H9 (cell line): Measurements from ENCODE around the gene POF1B. TPM values are rescaled to one million over a fixed set of nuclear protein-coding genes. Genes with fewer than 3 reads are reported as not detected.
A peak's percentile ranks its signal among the peaks of the same experiment; 100 is the strongest.
"Not testable (repeated sequence)": the region's sequence is repeated elsewhere in the genome, so short reads cannot be mapped to it uniquely, and the experiment has no call there.

Experiments
- DNase-seq: peaks from one replicate; pipeline ENCODE4 v3.0.0-alpha.2; 2017
- H2AFZ ChIP-seq: one replicate; pipeline ENCODE4 v1.6.1; 2013; ENCODE audit warnings: mild to moderate bottlenecking, low read length, control low read depth, moderate library complexity
- H2AK5ac ChIP-seq: 2 replicates; pipeline ENCODE4 v1.6.1; 2013; ENCODE audit warnings: low read length, control low read depth, mixed read lengths; ENCODE audit not compliant: insufficient read length
- H2BK120ac ChIP-seq: one replicate; pipeline ENCODE4 v1.6.1; 2013; ENCODE audit warnings: low read depth, mild to moderate bottlenecking, low read length, control low read depth, inconsistent platforms; ENCODE audit not compliant: poor library complexity, severe bottlenecking
- H2BK12ac ChIP-seq: 2 replicates; pipeline ENCODE4 v1.6.1; 2013; ENCODE audit warnings: low read length, control low read depth, mixed read lengths, low read depth; ENCODE audit not compliant: insufficient read length
- H2BK15ac ChIP-seq: 2 replicates; pipeline ENCODE4 v1.6.1; 2013; ENCODE audit warnings: low read depth, low read length, control low read depth
- H2BK20ac ChIP-seq: one replicate; pipeline ENCODE4 v1.6.1; 2013; ENCODE audit warnings: low read depth, mild to moderate bottlenecking, low read length, control low read depth, inconsistent platforms; ENCODE audit not compliant: poor library complexity, severe bottlenecking
- H2BK5ac ChIP-seq: 2 replicates; pipeline ENCODE4 v1.6.1; 2013; ENCODE audit warnings: low read length, control low read depth, mixed read lengths; ENCODE audit not compliant: insufficient read length
- H3K14ac ChIP-seq: 2 replicates; pipeline ENCODE4 v1.6.1; 2013; ENCODE audit warnings: low read length, control low read depth; ENCODE audit not compliant: insufficient read depth
- H3K18ac ChIP-seq: 2 replicates; pipeline ENCODE4 v1.6.1; 2013; ENCODE audit warnings: low read depth, mild to moderate bottlenecking, mixed read lengths, low read length, control low read depth; ENCODE audit not compliant: insufficient read length
- H3K23ac ChIP-seq: 2 replicates; pipeline ENCODE4 v1.6.1; 2013; ENCODE audit warnings: low read length, control low read depth, mixed read lengths, low read depth; ENCODE audit not compliant: insufficient read length
- H3K23me2 ChIP-seq: 2 replicates; pipeline ENCODE4 v1.6.1; 2013; ENCODE audit warnings: low read depth, mild to moderate bottlenecking, mixed read lengths, low read length, control low read depth; ENCODE audit not compliant: insufficient read length, poor library complexity, severe bottlenecking
- H3K27ac ChIP-seq: 2 replicates; pipeline ENCODE4 v1.5.1; 2013; ENCODE audit warnings: low read length, control low read depth, mixed read lengths, low read depth; ENCODE audit not compliant: insufficient read length
- H3K27me3 ChIP-seq: 2 replicates; pipeline ENCODE4 v1.6.1; 2013; ENCODE audit warnings: low read length, control low read depth, inconsistent platforms; ENCODE audit not compliant: insufficient read depth
- H3K4ac ChIP-seq: 2 replicates; pipeline ENCODE4 v1.6.1; 2013; ENCODE audit warnings: low read depth, mild to moderate bottlenecking, control low read depth, inconsistent platforms, low read length, moderate library complexity
- H3K4me1 ChIP-seq: 2 replicates; pipeline ENCODE4 v1.6.1; 2013; ENCODE audit warnings: low read length, control low read depth, inconsistent platforms; ENCODE audit not compliant: insufficient read depth
- H3K4me2 ChIP-seq: 2 replicates; pipeline ENCODE4 v1.6.1; 2013; ENCODE audit warnings: low read length, control low read depth, mixed read lengths; ENCODE audit not compliant: insufficient read length, insufficient read depth
- H3K56ac ChIP-seq: 2 replicates; pipeline ENCODE4 v1.6.1; 2013; ENCODE audit warnings: low read depth, mild to moderate bottlenecking, mixed read lengths, low read length, control low read depth; ENCODE audit not compliant: insufficient read length
- H3K79me1 ChIP-seq: 2 replicates; pipeline ENCODE4 v1.6.1; 2013; ENCODE audit warnings: low read depth, mild to moderate bottlenecking, moderate library complexity, low read length, control low read depth, inconsistent platforms; ENCODE audit not compliant: insufficient read depth, poor library complexity, severe bottlenecking
- H3K79me2 ChIP-seq: 2 replicates; pipeline ENCODE4 v1.6.1; 2013; ENCODE audit warnings: low read length, control low read depth, inconsistent platforms; ENCODE audit not compliant: insufficient read depth
- H3K9ac ChIP-seq: 2 replicates; pipeline ENCODE4 v1.6.1; 2013; ENCODE audit warnings: low read length, control low read depth, mixed read lengths; ENCODE audit not compliant: insufficient read length; ENCODE audit errors: extremely low read depth
- H3K9me3 ChIP-seq: one replicate; pipeline ENCODE4 v1.6.1; 2013; ENCODE audit warnings: low read depth, low read length, inconsistent platforms; ENCODE audit not compliant: control insufficient read depth
- H3T11ph ChIP-seq: one replicate; pipeline ENCODE4 v1.6.1; 2013; ENCODE audit warnings: mild to moderate bottlenecking, low read length, control low read depth, inconsistent platforms
- H4K20me1 ChIP-seq: one replicate; pipeline ENCODE4 v1.6.1; 2013; ENCODE audit not compliant: control insufficient read depth, insufficient read length, insufficient read depth
- H4K5ac ChIP-seq: 2 replicates; pipeline ENCODE4 v1.6.1; 2013; ENCODE audit warnings: low read depth, mild to moderate bottlenecking, mixed read lengths, low read length, control low read depth; ENCODE audit not compliant: insufficient read length
- H4K8ac ChIP-seq: replicated peaks from 2 replicates; pipeline ENCODE4 v1.6.1; 2013; ENCODE audit warnings: low read length, control low read depth, mixed read lengths, low read depth; ENCODE audit not compliant: insufficient read length
- H4K91ac ChIP-seq: 2 replicates; pipeline ENCODE4 v1.6.1; 2013; ENCODE audit warnings: low read depth, mild to moderate bottlenecking, moderate library complexity, mixed read lengths, low read length, control low read depth; ENCODE audit not compliant: insufficient read length
- H3K27ac Mint-ChIP-seq, 3 experiments: 2 replicates in 2 of 3; 3 replicates in 1 of 3; pipeline ENCODE4 v1.8.0; 2020 to 2021; ENCODE audit warnings: mixed read lengths in 3 of 3, mild to moderate bottlenecking in 1 of 3, moderate library complexity in 1 of 3
- H3K27me3 Mint-ChIP-seq: 2 replicates; pipeline ENCODE4 v1.8.0; 2021; ENCODE audit warnings: low read depth, mild to moderate bottlenecking, moderate library complexity, mixed read lengths
- H3K36me3 Mint-ChIP-seq, 3 experiments: 2 replicates in 2 of 3; 3 replicates in 1 of 3; pipeline ENCODE4 v1.8.0; 2020 to 2021; ENCODE audit warnings: low read depth in 3 of 3, mixed read lengths in 3 of 3; ENCODE audit not compliant: insufficient read depth in 1 of 3
- H3K4me1 Mint-ChIP-seq, 2 experiments: 2 replicates each; pipeline ENCODE4 v1.8.0; 2020; ENCODE audit warnings: mixed read lengths in 2 of 2
- H3K4me3 Mint-ChIP-seq, 2 experiments: 2 replicates in 1 of 2; 3 replicates in 1 of 2; pipeline ENCODE4 v1.8.0; 2020 to 2021; ENCODE audit warnings: mild to moderate bottlenecking in 2 of 2, mixed read lengths in 2 of 2, moderate library complexity in 1 of 2
- H3K9me3 Mint-ChIP-seq, 2 experiments: 2 replicates in 1 of 2; 3 replicates in 1 of 2; pipeline ENCODE4 v1.8.0; 2020; ENCODE audit warnings: mild to moderate bottlenecking in 2 of 2, mixed read lengths in 2 of 2, moderate library complexity in 1 of 2
- CTCF ChIP-seq: fragments of 200-600 bp; sonication (generic); conservative IDR thresholded peaks from 3 replicates; pipeline ENCODE4 v1.8.0; 2021; ENCODE audit warnings: antibody characterized with exemption, mild to moderate bottlenecking
- WGBS: extraction: QIAGEN DNeasy Blood & Tissue Kit; methylation state at CpG from one replicate; pipeline ENCODE4 v1.1.7; 2013; ENCODE audit warnings: missing lambda C conversion rate, low lambda C conversion rate, mixed read lengths; ENCODE audit not compliant: insufficient read length; ENCODE audit errors: extremely low coverage; 5-methylcytosine and 5-hydroxymethylcytosine counted together
- total RNA-seq: library from RNA; stranded (reverse); gene quantifications from 2 replicates; pipeline ENCODE4 v1.2.1, GENCODE V29; 2021

Gene POF1B
- total RNA-seq, 1 experiment from 2014 or later, result not detected

GRCh38 chrX:85326234-85327059 lies 53.0 kb downstream of the POF1B start:
- no peaks in the 10 kb centered on the region for H3K23me2 ChIP-seq

GRCh38 chrX:85311348-85311747 lies 68.1 kb downstream of the POF1B start:
- H4K91ac ChIP-seq, H3K27me3 ChIP-seq, H2BK120ac ChIP-seq, H3K4me1 Mint-ChIP-seq, H2BK5ac ChIP-seq, H3K23me2 ChIP-seq, H3K56ac ChIP-seq, H3K4me3 Mint-ChIP-seq, H3K18ac ChIP-seq, H4K8ac ChIP-seq, H2AK5ac ChIP-seq, H3K9me3 ChIP-seq, DNase-seq, H3K36me3 Mint-ChIP-seq, H3K79me2 ChIP-seq, H2BK15ac ChIP-seq, H3K27ac ChIP-seq, H2AFZ ChIP-seq, H3K4me1 ChIP-seq, H3K27ac Mint-ChIP-seq, H2BK20ac ChIP-seq, H3K4ac ChIP-seq, H3K14ac ChIP-seq, H3K27me3 Mint-ChIP-seq, H3T11ph ChIP-seq, H3K4me2 ChIP-seq, H3K23ac ChIP-seq, H4K20me1 ChIP-seq, H3K79me1 ChIP-seq, H4K5ac ChIP-seq, H3K9ac ChIP-seq, H2BK12ac ChIP-seq: not testable (repeated sequence)
- no CpG with 5 or more reads among the region's 2 CpGs for WGBS
- peaks cover 65 to 67% of the 10 kb centered on the region in 2 experiments for H3K9me3 Mint-ChIP-seq

More at GRCh38 chrX:85326234-85327059, 53.0 kb downstream of the POF1B start:
- no peaks in the 10 kb centered on the region for H3K27me3 Mint-ChIP-seq
- H3K4me3 Mint-ChIP-seq, result no peak overlapping the region
- peaks cover 53 to 61% of the 10 kb centered on the region in 2 experiments for H3K9me3 Mint-ChIP-seq
- no peak overlapping the region for H3K18ac ChIP-seq
- no CpG with 5 or more reads among the region's 29 CpGs for WGBS
- no peak overlapping the region for H3K4me2 ChIP-seq
- no peak overlapping the region for H3K14ac ChIP-seq
- no peaks in the 10 kb centered on the region for H3K27me3 ChIP-seq
- peaks cover 0 to 2% (median 2%) of the 10 kb centered on the region in 3 experiments; a peak in 3 of 7 replicates for H3K36me3 Mint-ChIP-seq
- H3K4me1 Mint-ChIP-seq, result no peaks in the 10 kb centered on the region
- H4K5ac ChIP-seq, result no peak overlapping the region
- no peak overlapping the region for H3K23ac ChIP-seq
- no peak overlapping the region for H3K27ac ChIP-seq
- no peak overlapping the region; a peak in 1 of 7 replicates for H3K27ac Mint-ChIP-seq
- no peak overlapping the region for H4K91ac ChIP-seq
- no peaks in the 10 kb centered on the region for H3K79me2 ChIP-seq
- H3K4me1 ChIP-seq, result no peaks in the 10 kb centered on the region
- no peaks in the 10 kb centered on the region for H4K20me1 ChIP-seq
- H2AK5ac ChIP-seq, result no peak overlapping the region
- no peak overlapping the region for H2BK12ac ChIP-seq
- no peak overlapping the region for H2AFZ ChIP-seq
- no peak overlapping the region for H2BK5ac ChIP-seq
- peak; percentile 14 for DNase-seq
- H3K56ac ChIP-seq, result no peak overlapping the region
- H3T11ph ChIP-seq, result no peak overlapping the region
- H2BK120ac ChIP-seq, result no peak overlapping the region
- H3K9me3 ChIP-seq, result peaks cover 11% of the 10 kb centered on the region
- H3K9ac ChIP-seq, result no peak overlapping the region
- H2BK15ac ChIP-seq, result no peak overlapping the region
- no peak overlapping the region for H3K4ac ChIP-seq
- H3K79me1 ChIP-seq, result no peaks in the 10 kb centered on the region
- no peak for TF ChIP-seq CTCF
- no peak overlapping the region for H4K8ac ChIP-seq
- no peak overlapping the region for H2BK20ac ChIP-seq
